Measurements from ENCODE around the gene CNTFR.

Gene CNTFR

DNA sequence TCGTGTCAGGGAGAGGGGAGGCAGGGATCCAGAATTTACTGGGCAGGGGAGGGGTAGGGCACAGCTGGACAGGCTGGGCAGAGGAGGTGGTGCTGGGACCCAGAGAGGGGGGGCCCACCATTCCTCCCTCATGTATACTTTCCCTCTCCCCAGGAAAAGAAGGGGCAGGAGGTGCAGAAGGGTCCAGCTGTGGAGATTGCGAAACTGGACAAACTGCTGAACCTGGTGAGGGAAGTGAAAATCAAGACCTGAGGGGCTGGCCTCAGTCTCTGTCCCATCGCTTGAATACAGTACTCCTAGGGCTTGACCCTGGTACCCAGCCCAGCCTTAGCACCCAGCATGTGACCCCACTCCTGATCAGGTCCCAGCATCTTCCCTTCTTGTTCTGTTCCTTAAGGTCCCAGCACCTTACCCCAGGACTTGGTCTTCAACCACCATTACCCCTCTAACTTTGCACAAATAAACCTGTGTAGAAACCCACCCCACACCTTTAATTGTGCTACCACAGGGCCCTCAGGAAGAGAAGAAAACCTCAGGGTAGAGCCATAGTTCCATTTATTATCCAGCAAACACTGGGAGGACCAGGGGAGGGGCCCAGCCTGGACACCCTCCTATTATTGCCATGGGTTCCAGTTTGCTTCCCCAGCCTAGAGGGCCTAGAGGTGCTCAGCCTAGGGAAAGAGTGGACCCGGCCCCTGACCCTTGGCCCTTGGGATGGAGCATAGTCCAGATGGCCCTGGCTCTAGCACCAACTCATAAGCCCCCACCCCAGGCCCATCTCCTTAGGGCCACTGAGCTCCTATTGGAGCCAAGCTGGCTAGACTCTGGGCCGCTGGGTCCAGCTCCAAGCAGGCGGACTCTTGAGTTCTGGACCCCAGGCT lies 68.8 kb downstream of the CNTFR start:
- TF ChIP-seq, protein P1, sequence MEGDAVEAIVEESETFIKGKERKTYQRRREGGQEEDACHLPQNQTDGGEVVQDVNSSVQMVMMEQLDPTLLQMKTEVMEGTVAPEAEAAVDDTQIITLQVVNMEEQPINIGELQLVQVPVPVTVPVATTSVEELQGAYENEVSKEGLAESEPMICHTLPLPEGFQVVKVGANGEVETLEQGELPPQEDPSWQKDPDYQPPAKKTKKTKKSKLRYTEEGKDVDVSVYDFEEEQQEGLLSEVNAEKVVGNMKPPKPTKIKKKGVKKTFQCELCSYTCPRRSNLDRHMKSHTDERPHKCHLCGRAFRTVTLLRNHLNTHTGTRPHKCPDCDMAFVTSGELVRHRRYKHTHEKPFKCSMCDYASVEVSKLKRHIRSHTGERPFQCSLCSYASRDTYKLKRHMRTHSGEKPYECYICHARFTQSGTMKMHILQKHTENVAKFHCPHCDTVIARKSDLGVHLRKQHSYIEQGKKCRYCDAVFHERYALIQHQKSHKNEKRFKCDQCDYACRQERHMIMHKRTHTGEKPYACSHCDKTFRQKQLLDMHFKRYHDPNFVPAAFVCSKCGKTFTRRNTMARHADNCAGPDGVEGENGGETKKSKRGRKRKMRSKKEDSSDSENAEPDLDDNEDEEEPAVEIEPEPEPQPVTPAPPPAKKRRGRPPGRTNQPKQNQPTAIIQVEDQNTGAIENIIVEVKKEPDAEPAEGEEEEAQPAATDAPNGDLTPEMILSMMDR (conservative IDR thresholded peaks at IDR 0.05; ENCODE audit: low read depth, low read length): no peak
- DNase-seq (ENCODE audit: low read depth): no peak
- no peak overlapping the region for H3K4me3 ChIP-seq (ENCODE audit: low read length)

DNA sequence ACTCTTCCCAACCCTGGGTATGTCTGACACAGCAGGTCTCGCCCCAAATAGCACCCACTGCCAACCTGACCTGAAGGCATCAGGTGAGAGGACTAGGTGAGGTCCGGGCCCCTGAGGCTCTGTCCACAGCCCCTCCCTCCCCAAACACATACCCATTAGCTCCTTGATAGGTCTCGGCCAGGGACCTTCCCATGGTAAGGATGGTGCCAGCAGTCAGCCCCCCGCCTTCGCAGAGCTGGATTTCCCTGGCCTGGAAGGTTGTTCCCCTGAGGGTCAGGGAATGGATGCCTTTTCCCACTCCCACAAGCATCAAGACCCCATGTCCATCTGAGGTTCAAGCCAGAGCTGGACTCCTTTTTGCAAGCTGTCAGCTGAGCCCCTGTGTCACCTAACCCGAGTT lies 69.4 kb downstream of the CNTFR start:
- DNase-seq (ENCODE audit: low read depth): no peak
- no peak overlapping the region for H3K4me3 ChIP-seq (ENCODE audit: low read length)
- TF ChIP-seq, protein P1 (conservative IDR thresholded peaks at IDR 0.05; ENCODE audit: low read depth, low read length): no peak

DNA sequence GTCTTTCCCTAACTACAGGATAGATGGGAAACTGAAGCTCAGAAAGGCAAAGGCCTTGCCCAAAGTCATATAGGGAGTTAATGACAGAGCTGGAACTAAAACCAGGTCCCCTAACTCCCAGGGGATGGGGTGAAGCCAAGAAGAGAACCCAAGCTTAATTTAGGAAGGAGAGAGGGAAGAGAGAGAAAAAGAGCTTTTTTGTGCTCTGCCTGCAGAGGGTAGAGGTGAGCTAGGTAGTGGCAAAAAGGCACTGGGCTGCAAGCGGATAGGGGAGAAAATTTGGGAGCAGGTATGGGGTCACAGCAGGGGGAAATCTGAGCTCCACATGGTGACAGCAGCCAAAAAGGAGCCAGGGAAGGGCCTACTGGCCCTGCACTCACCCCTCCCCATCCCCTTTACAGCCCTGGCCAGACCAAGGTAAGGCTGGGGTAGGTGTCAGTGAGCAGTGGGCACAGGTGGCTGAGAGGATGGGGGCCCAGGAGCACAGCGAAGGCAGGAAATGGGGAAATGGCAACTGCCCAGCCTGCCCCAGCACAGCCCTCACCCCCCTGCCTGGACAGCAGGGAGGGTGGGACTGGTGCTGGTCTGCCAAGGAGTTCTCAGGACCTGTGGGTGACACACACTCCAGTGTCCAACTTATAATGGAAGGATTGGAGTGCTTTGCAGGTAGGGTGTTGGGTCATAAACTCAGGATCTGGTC lies 70.1 kb downstream of the CNTFR start:
- no peak overlapping the region for H3K4me3 ChIP-seq (ENCODE audit: low read length)
- TF ChIP-seq, protein P1 (conservative IDR thresholded peaks at IDR 0.05; ENCODE audit: low read depth, low read length): no peak
- no peak for DNase-seq (ENCODE audit: low read depth)

DNA sequence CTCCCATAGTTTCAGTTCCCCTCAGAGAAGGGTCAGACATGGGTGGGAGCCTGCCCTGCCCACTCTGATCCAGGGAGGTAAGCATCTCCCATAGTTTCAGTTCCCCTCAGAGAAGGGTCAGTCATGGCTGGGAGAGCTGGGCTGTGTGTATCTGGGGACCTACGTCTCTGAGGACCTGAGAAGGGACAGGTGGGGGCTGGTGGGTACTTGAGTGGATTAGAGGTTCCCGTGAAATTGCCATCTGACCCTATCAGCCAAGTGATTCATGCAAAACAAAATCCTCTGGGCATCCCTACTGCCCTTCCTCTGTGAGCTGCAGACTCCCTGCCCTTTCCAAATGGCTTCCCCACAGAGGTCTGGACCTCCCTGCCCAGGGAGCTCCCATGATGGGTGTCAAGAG lies 70.6 kb downstream of the CNTFR start:
- TF ChIP-seq, protein P1 (conservative IDR thresholded peaks at IDR 0.05; ENCODE audit: low read depth, low read length): no peak
- no peak for DNase-seq (ENCODE audit: low read depth)
- no peak overlapping the region for H3K4me3 ChIP-seq (ENCODE audit: low read length)

DNA sequence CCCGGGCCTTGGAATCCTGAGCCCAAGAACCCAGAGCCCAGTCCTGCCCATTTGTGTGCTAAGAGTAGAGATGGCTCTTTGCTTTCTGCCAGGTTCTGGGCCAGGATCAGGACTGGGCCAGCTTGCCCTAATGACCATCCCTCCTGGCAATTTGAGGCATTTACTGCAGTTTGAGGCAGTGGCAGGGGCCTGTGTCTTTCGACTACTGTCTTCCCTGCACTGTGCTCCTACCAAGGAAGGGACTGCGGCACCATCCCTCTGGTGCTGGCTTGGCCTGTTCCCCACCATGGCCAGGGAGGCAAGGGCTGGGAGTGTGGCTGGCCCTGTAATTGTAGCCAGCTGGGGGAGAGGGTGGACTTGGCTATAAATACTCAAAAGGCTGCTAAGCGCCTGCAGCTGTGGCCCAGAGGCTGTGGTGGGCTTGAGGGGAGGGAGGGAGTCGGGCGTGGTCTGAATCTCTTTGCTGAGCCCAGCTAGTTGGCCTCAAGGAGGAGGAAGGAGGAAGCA lies 71.4 kb downstream of the CNTFR start:
- DNase-seq (ENCODE audit: low read depth): no peak
- no peak overlapping the region for H3K4me3 ChIP-seq (ENCODE audit: low read length)
- TF ChIP-seq, protein P1 (conservative IDR thresholded peaks at IDR 0.05; ENCODE audit: low read depth, low read length): no peak

DNA sequence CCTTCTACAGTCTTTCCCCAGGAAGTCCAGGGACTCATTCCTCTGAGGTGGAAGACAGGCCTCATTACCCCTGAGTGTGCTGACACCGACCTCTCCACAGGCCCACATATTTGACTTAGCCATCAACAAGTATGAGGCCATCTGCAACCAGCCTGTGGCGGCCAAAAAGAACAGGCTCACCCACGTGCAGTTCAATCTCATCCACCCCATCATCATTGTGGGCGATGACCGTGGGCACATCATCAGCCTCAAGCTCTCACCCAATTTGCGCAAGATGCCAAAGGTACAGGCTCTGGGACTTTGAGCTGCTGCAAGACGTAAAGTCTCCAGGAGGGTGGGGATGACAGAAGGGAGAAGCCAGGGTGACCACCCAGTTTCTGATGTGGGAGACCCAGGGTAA lies 72.3 kb downstream of the CNTFR start:
- no peak for DNase-seq (ENCODE audit: low read depth)
- H3K4me3 ChIP-seq (ENCODE audit: low read length): no peak overlapping the region

More for the DNA sequence above, 72.3 kb downstream of the CNTFR start:
- TF ChIP-seq, protein P1 (conservative IDR thresholded peaks at IDR 0.05; ENCODE audit: low read depth, low read length): no peak

All from retinal pigment epithelial cell (primary cell).